Measurements from ENCODE around the gene OARD1. TPM values are rescaled to one million over a fixed set of nuclear protein-coding genes. Genes with fewer than 3 reads are reported as not detected.

Gene OARD1
- total and polyA plus RNA-seq, 2 experiments from 2014 or later, result 4.5 to 18.6 TPM

DNA sequence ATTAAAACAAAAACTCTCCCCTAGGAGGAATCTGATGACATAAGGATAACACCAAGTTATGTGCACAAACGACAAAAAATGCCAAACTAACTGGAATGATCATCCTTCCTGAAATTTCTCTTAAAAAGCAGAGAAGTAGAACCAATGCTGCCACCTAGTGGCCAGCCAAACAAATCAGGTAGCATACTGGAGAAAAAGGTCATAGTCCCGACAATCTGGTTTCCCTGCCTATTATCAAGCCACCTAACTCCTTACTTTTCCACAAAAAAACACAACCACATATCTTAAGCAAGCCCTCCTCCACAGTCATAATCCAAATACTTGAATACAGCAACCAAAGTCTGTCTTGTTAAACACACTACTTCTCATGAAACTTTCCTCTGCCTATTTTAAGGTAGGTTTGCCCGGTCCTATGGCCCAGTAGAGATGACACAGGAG, 5.3 kb downstream of the OARD1 start:
- TF ChIP-seq EZH2phosphoT487 (IDR thresholded peaks at IDR 0.05; ENCODE audit: insufficient read depth, low read depth), result no peak
- no peak for TF ChIP-seq EZH2 (IDR thresholded peaks at IDR 0.05; ENCODE audit: insufficient read depth, poor library complexity, severe bottlenecking)
- Histone ChIP-seq H3K9me3 (ENCODE audit: low read depth) (no peaks in the 10 kb centered on the region), H3K9me2 (ENCODE audit: insufficient read depth) (no peaks in the 10 kb centered on the region), H3K79me2 (ENCODE audit: insufficient read depth) (no peaks in the 10 kb centered on the region), H3K27me3 (replicated peaks; ENCODE audit: insufficient read depth) (no peaks in the 10 kb centered on the region), H3K4me2 (ENCODE audit: unreplicated experiment) (no peak overlapping the region), H3K9ac (no peak overlapping the region), H3K36me3 (ENCODE audit: low read depth) (no peaks in the 10 kb centered on the region), H3K4me3 (no peak overlapping the region), H3K4me1 (ENCODE audit: insufficient read depth) (peaks cover 9% of the 10 kb centered on the region), H3F3A (ENCODE audit: insufficient read depth) (peaks cover 16% of the 10 kb centered on the region; the same call in 1 of the 2 replicates), H3K27ac (no peak overlapping the region), H4K20me1 (ENCODE audit: insufficient read depth) (no peaks in the 10 kb centered on the region), H2AFZ (0 out of 2 replicates have a peak overlapping the region, but pooled peaks have one; percentile 16)
- in situ Hi-C loops (cut with MboI), result no loop called here
- peak; percentile 77 for DNase-seq
- 34 to 35% methylated on average over 3 of the region's 3 CpGs for WGBS, 2 experiments (ENCODE audit: low coverage in 1 of 2, low lambda C conversion rate in 2 of 2, missing lambda C conversion rate in 2 of 2)

DNA sequence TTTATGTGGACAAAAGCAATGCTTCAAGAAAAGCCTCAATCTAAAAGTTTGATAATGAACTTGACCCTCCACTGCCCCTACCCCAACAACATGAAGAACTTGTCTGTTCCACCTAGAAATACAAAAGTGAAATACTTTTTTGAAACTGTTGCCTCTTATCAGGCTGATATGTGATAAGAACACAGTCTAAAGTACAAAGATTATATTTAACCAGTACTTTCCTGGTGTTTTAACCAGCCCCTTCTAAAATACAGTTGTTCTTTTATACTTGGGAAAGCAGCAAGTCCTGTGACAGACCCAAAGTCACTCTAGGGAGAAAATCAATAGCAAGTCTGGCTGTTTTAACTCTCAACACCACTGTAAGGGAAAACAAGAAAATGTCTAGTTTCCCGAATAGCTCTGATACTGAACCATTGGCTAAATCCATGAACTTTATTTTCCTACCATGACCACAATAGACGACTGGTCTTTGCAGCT, 6.6 kb downstream of the OARD1 start:
- TF ChIP-seq EZH2phosphoT487 (IDR thresholded peaks at IDR 0.05; ENCODE audit: insufficient read depth, low read depth) (no peak), EZH2 (IDR thresholded peaks at IDR 0.05; ENCODE audit: insufficient read depth, poor library complexity, severe bottlenecking) (no peak)
- Histone ChIP-seq H3K9me2 (ENCODE audit: insufficient read depth) (no peaks in the 10 kb centered on the region), H3K36me3 (ENCODE audit: low read depth) (no peaks in the 10 kb centered on the region), H3F3A (ENCODE audit: insufficient read depth) (0 out of 2 replicates have a peak, but pooled peaks cover 3% of the 10 kb centered on the region), H3K4me3 (no peak overlapping the region), H3K27ac (no peak overlapping the region), H3K9ac (no peak overlapping the region), H3K79me2 (ENCODE audit: insufficient read depth) (no peaks in the 10 kb centered on the region), H3K9me3 (ENCODE audit: low read depth) (no peaks in the 10 kb centered on the region), H3K27me3 (replicated peaks; ENCODE audit: insufficient read depth) (no peaks in the 10 kb centered on the region), H2AFZ (no peak overlapping the region), H4K20me1 (ENCODE audit: insufficient read depth) (no peaks in the 10 kb centered on the region), H3K4me1 (ENCODE audit: insufficient read depth) (peaks cover 3% of the 10 kb centered on the region), H3K4me2 (ENCODE audit: unreplicated experiment) (no peak overlapping the region)
- 90 to 94% methylated on average over 2 of the region's 2 CpGs for whole genome bisulfite sequencing, 2 experiments (ENCODE audit: low coverage in 1 of 2, low lambda C conversion rate in 2 of 2, missing lambda C conversion rate in 2 of 2)
- in situ Hi-C loops (cut with MboI), result no loop called here
- no peak for DNase-seq

GRCh38 chr6:41064841-41065240, 7.3 kb downstream of the OARD1 start:
- WGBS, 2 experiments (ENCODE audit: low coverage in 1 of 2, low lambda C conversion rate in 2 of 2, missing lambda C conversion rate in 2 of 2), result 81 to 86% methylated on average over 5 of the region's 5 CpGs
- no peak for DNase-seq
- H3F3A ChIP-seq (ENCODE audit: insufficient read depth), result peaks cover 4% of the 10 kb centered on the region; the same call in 1 of the 2 replicates
- no peaks in the 10 kb centered on the region for H3K36me3 ChIP-seq (ENCODE audit: low read depth)
- TF ChIP-seq EZH2 (IDR thresholded peaks at IDR 0.05; ENCODE audit: insufficient read depth, poor library complexity, severe bottlenecking) (no peak), EZH2phosphoT487 (IDR thresholded peaks at IDR 0.05; ENCODE audit: insufficient read depth, low read depth) (no peak)
- peaks cover 2% of the 10 kb centered on the region; the same call in 1 of the 2 replicates for H3K4me1 ChIP-seq (ENCODE audit: insufficient read depth)
- no peaks in the 10 kb centered on the region for H3K9me3 ChIP-seq (ENCODE audit: low read depth)
- in situ Hi-C loops (cut with MboI), result no loop called here
- H3K4me3 ChIP-seq, result no peak overlapping the region
- no peak overlapping the region for H3K4me2 ChIP-seq (ENCODE audit: unreplicated experiment)
- no peaks in the 10 kb centered on the region for H3K9me2 ChIP-seq (ENCODE audit: insufficient read depth)
- no peak overlapping the region for H2AFZ ChIP-seq
- H4K20me1 ChIP-seq (ENCODE audit: insufficient read depth), result no peaks in the 10 kb centered on the region
- no peaks in the 10 kb centered on the region for H3K27me3 ChIP-seq (replicated peaks; ENCODE audit: insufficient read depth)
- no peak overlapping the region for H3K9ac ChIP-seq
- no peaks in the 10 kb centered on the region for H3K79me2 ChIP-seq (ENCODE audit: insufficient read depth)
- no peak overlapping the region for H3K27ac ChIP-seq

DNA sequence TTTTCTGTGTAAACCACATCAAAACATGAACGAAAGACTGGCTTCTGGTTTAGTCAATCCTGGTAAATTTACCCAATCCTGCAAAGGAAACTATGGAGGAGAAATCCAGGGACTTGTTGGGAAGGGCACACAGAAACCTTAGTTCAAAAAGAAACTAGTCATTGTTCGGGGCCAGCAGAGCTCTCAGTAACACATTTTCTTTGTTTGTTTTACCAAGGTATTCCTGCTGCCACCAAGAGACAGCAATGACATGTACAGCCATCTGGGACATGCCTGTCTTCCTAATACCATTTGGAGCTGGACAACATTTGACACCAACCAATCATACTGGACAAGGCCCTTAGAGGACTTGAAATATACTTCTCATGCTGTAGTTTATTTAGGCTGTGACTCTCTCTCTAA, 8.3 kb downstream of the OARD1 start:
- Histone ChIP-seq H4K20me1 (ENCODE audit: insufficient read depth) (no peaks in the 10 kb centered on the region), H3K27me3 (replicated peaks; ENCODE audit: insufficient read depth) (no peaks in the 10 kb centered on the region), H3F3A (ENCODE audit: insufficient read depth) (peaks cover 7% of the 10 kb centered on the region; the same call in 1 of the 2 replicates), H3K9me3 (ENCODE audit: low read depth) (no peaks in the 10 kb centered on the region), H2AFZ (no peak overlapping the region), H3K27ac (no peak overlapping the region), H3K4me3 (no peak overlapping the region), H3K36me3 (ENCODE audit: low read depth) (no peaks in the 10 kb centered on the region), H3K9ac (no peak overlapping the region), H3K79me2 (ENCODE audit: insufficient read depth) (no peaks in the 10 kb centered on the region), H3K4me2 (ENCODE audit: unreplicated experiment) (no peak overlapping the region), H3K4me1 (ENCODE audit: insufficient read depth) (peaks cover 7% of the 10 kb centered on the region; the same call in 1 of the 2 replicates), H3K9me2 (ENCODE audit: insufficient read depth) (no peaks in the 10 kb centered on the region)
- WGBS, 2 experiments (ENCODE audit: low coverage in 1 of 2, low lambda C conversion rate in 2 of 2, missing lambda C conversion rate in 2 of 2), result 97 to 100% methylated on average over 2 of the region's 2 CpGs
- no peak for DNase-seq
- TF ChIP-seq EZH2 (IDR thresholded peaks at IDR 0.05; ENCODE audit: insufficient read depth, poor library complexity, severe bottlenecking), result no peak
- TF ChIP-seq EZH2phosphoT487 (IDR thresholded peaks at IDR 0.05; ENCODE audit: insufficient read depth, low read depth), result no peak
- in situ Hi-C loops (cut with MboI), result no loop called here

All from GM23248 (cell line).